Uterus (tissue), 2 donors: ENCODE measurements around the gene C14orf119.

ENCODE experiments used
- CTCF ChIP-seq, 4 experiments: fragments of 200-600 bp in 2 of 4; fragments of 450-650 bp in 2 of 4; sonication (generic) in 2 of 4; IDR thresholded peaks; one replicate each; pipeline ENCODE4 v1.5.1; 2016 to 2019; ENCODE audit warnings: antibody characterized with exemption in 4 of 4, mild to moderate bottlenecking in 2 of 4, moderate library complexity in 1 of 4
- POLR2A ChIP-seq, 2 donors: fragments of 450-650 bp; IDR thresholded peaks; one replicate each; pipeline ENCODE4 v1.6.1; 2016; ENCODE audit warnings: antibody characterized with exemption in 2 of 2, mild to moderate bottlenecking in 1 of 2, moderate library complexity in 1 of 2

- TF ChIP-seq POLR2A (IDR thresholded peaks at IDR 0.05) (no peak), CTCF (IDR thresholded peaks at IDR 0.05) (no peak)
Measured at GRCh38 chr14:23117371-23118020, 22.2 kb downstream of the C14orf119 start.
